Measurements from ENCODE around the gene HRH3. TPM values are rescaled to one million over a fixed set of nuclear protein-coding genes. Genes with fewer than 3 reads are reported as not detected.

Gene HRH3
- total and polyA plus RNA-seq, 12 donors, result 0.06 to 0.80 (median 0.11) TPM; not detected in 8

- Histone ChIP-seq H3K36me3 (replicated peaks in 1 of 2) (peaks cover 0 to 62% of the 10 kb centered on the region in 2 donors), H3K27me3 (no peaks in the 10 kb centered on the region), H3K4me1 (replicated peaks in 1 of 2) (no peaks in the 10 kb centered on the region), H3K4me3 (no peak overlapping the region), H3K27ac (no peak overlapping the region), H3K9me3 (replicated peaks in 1 of 3) (no peaks in the 10 kb centered on the region)
- TF ChIP-seq CTCF (IDR thresholded peaks at IDR 0.05) (no peak), POLR2A (IDR thresholded peaks at IDR 0.05) (no peak)
- no peak for DNase-seq
- WGBS, 4 donors, result 92 to 96% (median 95%) methylated on average over 17 of the region's 17 CpGs
- intact Hi-C loops (cut with DNase I), result no loop called here
These were observed 21.6 kb downstream of the HRH3 start for GRCh38 chr20:62198496-62198895.

- Histone ChIP-seq H3K27me3 (no peaks in the 10 kb centered on the region), H3K27ac (no peak overlapping the region), H3K36me3 (replicated peaks in 1 of 2) (peaks cover 0 to 60% of the 10 kb centered on the region in 2 donors), H3K4me3 (no peak overlapping the region), H3K4me1 (replicated peaks in 1 of 2) (no peaks in the 10 kb centered on the region), H3K9me3 (replicated peaks in 1 of 3) (no peaks in the 10 kb centered on the region)
- TF ChIP-seq POLR2A (IDR thresholded peaks at IDR 0.05), result no peak
- no peak for TF ChIP-seq CTCF (IDR thresholded peaks at IDR 0.05)
- DNase-seq, result no peak
- intact Hi-C loops (cut with DNase I), result no loop called here
- WGBS, 4 donors, result 89 to 96% (median 92%) methylated on average over 15 to 18 of the region's 18 CpGs
These were observed 22.3 kb downstream of the HRH3 start for GRCh38 chr20:62197801-62198200.

- Histone ChIP-seq H3K36me3 (replicated peaks in 1 of 2) (peaks cover 0 to 60% of the 10 kb centered on the region in 2 donors), H3K27ac (no peak overlapping the region), H3K4me3 (no peak overlapping the region), H3K9me3 (replicated peaks in 1 of 3) (no peaks in the 10 kb centered on the region), H3K27me3 (no peaks in the 10 kb centered on the region), H3K4me1 (replicated peaks in 1 of 2) (no peaks in the 10 kb centered on the region)
- DNase-seq, result no peak
- intact Hi-C loops (cut with DNase I), result no loop called here
- TF ChIP-seq POLR2A (IDR thresholded peaks at IDR 0.05), result no peak
- TF ChIP-seq CTCF (IDR thresholded peaks at IDR 0.05), result no peak
- 86 to 95% (median 91%) methylated on average over 9 of the region's 9 CpGs for WGBS, 4 donors
These were observed 22.8 kb downstream of the HRH3 start for GRCh38 chr20:62197311-62197710.

- DNase-seq, result no peak
- TF ChIP-seq CTCF (IDR thresholded peaks at IDR 0.05), result no peak
- no peaks in the 10 kb centered on the region for H3K4me1 ChIP-seq (replicated peaks in 1 of 2)
- no peaks in the 10 kb centered on the region for H3K27me3 ChIP-seq
- no peak overlapping the region for H3K27ac ChIP-seq
- H3K4me3 ChIP-seq, result no peak overlapping the region
- peaks cover 0 to 54% of the 10 kb centered on the region in 2 donors for H3K36me3 ChIP-seq (replicated peaks in 1 of 2)
- intact Hi-C loops (cut with DNase I), result no loop called here
- no peaks in the 10 kb centered on the region for H3K9me3 ChIP-seq (replicated peaks in 1 of 3)
- 92 to 94% (median 92%) methylated on average over 10 of the region's 10 CpGs for WGBS, 4 donors
These were observed 23.8 kb downstream of the HRH3 start for GRCh38 chr20:62196286-62196685.
